ENCODE measurements around the gene PFN4. TPM values are rescaled to one million over a fixed set of nuclear protein-coding genes. Genes with fewer than 3 reads are reported as not detected.

Gene PFN4
- total and polyA plus RNA-seq, 12 donors, result 0.28 to 2.3 (median 0.78) TPM; not detected in 2

DNA sequence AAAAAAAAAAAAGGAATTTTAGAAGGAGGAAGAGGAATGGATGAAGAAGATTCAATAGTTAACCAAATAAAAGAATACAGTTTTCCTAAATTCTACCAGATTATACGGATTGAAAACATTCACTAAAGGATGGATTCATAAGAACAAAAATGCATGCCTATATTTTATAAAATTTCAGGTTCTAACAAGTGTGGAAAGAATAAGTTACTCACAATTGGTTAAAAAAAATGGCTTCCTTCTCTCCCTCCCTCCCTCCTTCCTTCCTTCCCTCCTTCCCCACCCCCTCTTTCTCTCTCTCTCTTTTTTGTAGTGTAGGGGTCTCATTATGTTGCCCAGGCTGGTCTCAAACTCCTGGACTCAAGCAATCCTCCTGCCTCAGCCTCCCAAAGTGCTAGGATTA lies 36.9 kb downstream of the PFN4 start:
- H3K4me1 ChIP-seq, result peaks cover 4 to 23% (median 18%) of the 10 kb centered on the region in 9 donors
- DNase-seq (no peak), ATAC-seq (no peak)
- 89 to 94% methylated on average over 1 of the region's 1 CpG for WGBS, 2 donors
- intact Hi-C loops (cut with DNase I), result loop anchor here in 7 of 10 donors (5.0 to 10.0 kb wide), 4 partner anchors 36 to 261 kb away; partner anchors contain the start of genes ATAD2B (in 1 of the 7), FAM228B (in 1 of the 7) and PFN4 (in 1 of the 7)
- H3K4me3 ChIP-seq, result no peak overlapping the region
- no peaks in the 10 kb centered on the region for H3K9me3 ChIP-seq
- H3K27me3 ChIP-seq, result no peaks in the 10 kb centered on the region
- H3K36me3 ChIP-seq, result peaks cover 0 to 40% (median 4%) of the 10 kb centered on the region in 9 donors
- H3K27ac ChIP-seq, result no peak overlapping the region
- TF ChIP-seq, protein P1, sequence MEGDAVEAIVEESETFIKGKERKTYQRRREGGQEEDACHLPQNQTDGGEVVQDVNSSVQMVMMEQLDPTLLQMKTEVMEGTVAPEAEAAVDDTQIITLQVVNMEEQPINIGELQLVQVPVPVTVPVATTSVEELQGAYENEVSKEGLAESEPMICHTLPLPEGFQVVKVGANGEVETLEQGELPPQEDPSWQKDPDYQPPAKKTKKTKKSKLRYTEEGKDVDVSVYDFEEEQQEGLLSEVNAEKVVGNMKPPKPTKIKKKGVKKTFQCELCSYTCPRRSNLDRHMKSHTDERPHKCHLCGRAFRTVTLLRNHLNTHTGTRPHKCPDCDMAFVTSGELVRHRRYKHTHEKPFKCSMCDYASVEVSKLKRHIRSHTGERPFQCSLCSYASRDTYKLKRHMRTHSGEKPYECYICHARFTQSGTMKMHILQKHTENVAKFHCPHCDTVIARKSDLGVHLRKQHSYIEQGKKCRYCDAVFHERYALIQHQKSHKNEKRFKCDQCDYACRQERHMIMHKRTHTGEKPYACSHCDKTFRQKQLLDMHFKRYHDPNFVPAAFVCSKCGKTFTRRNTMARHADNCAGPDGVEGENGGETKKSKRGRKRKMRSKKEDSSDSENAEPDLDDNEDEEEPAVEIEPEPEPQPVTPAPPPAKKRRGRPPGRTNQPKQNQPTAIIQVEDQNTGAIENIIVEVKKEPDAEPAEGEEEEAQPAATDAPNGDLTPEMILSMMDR (IDR thresholded peaks at IDR 0.05), result no peak

GRCh38 chr2:24085200-24085489 lies 38.0 kb downstream of the PFN4 start:
- Histone ChIP-seq H3K27ac (peak overlapping the region; percentile 55 to 98 (median 90)), H3K9me3 (no peaks in the 10 kb centered on the region), H3K4me1 (peaks cover 4 to 23% (median 18%) of the 10 kb centered on the region in 9 donors), H3K27me3 (no peaks in the 10 kb centered on the region), H3K36me3 (peaks cover 0 to 50% (median 4%) of the 10 kb centered on the region in 9 donors), H3K4me3 (peak overlapping the region; percentile 50 to 79 (median 66))
- TF ChIP-seq, protein P1 (IDR thresholded peaks at IDR 0.05), result no peak
- peak in 2 of 8 donors; percentile 5 to 8 for ATAC-seq
- no peak for DNase-seq
- 5 to 7% methylated on average over 11 of the region's 11 CpGs for WGBS, 2 donors
- intact Hi-C loops (cut with DNase I), result loop anchor here in 8 of 10 donors (2.0 to 10.0 kb wide), 6 partner anchors 37 to 260 kb away; partner anchors contain the start of genes ATAD2B (in 4 of the 8), FAM228B (in 1 of the 8) and PFN4 (in 1 of the 8)

DNA sequence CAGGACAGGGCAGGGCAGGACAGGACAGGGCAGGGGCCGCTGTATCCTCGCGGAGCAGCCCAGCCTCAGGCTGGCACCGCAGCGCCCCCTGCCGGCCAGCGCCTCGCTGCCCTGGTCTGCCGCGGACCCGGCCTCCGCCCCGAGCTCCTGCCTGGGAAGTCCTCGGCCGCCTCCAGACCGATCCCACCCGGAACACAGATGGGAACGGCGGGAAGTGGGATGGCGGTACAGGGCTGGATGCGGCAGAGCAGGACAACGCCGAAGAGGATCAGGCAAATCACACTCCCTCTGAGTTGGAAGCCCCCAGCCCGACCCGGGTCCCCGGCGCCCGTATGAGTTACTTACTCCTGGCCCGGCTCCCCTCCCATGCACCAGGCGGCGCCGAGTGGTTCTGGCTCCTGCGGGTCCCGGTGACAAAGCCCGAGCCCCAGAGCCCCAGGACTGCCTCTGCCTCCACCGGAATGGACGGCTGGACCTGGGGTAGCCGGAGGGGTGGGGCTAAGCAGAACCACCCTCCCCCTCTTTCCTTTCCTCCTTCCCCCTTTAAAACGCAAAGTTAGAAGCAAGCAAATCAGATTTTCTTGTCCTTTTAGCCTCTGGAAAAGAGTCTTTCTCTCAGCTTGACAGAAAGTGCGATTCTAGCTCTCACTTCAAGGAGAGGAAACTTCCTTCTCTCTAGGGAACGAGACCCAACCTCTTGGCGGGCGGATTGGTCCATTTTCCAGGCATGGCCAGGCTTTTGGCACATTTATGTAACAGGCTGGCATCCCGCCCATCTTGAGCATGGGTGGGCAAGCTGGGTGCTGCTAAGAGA lies 38.5 kb downstream of the PFN4 start, which contains the start of gene TP53I3:
TSS of gene TP53I3 (minus strand) at position 449 of the 814 bp plus-strand sequence. CDS start 508 bp downstream, outside the sequence.
- peak within 1 kb of the TSS; percentile 50 to 79 (median 66) for H3K4me3 ChIP-seq
- H3K4me1 ChIP-seq, result peaks cover 4 to 23% (median 18%) of the 10 kb centered on the region in 9 donors
- TF ChIP-seq, protein P1 (IDR thresholded peaks at IDR 0.05), result peak; percentile 95 to 99 (median 98)
- DNase-seq, result peak; percentile 87 to 92
- H3K27ac ChIP-seq, result peak within 1 kb of the TSS; percentile 55 to 98 (median 90)
- no peaks in the 10 kb centered on the region for H3K9me3 ChIP-seq
- intact Hi-C loops (cut with DNase I), result loop anchor here in 9 of 10 donors (1.0 to 10.0 kb wide), 8 partner anchors 37 to 260 kb away; partner anchors contain the start of genes ATAD2B (in 4 of the 9), FAM228B (in 3 of the 9), PFN4 (in 3 of the 9) and FKBP1B (in 1 of the 9)
- peaks cover 0 to 55% (median 4%) of the 10 kb centered on the region in 9 donors for H3K36me3 ChIP-seq
- no peaks in the 10 kb centered on the region for H3K27me3 ChIP-seq
- peak; percentile 96 to 99 (median 97) for ATAC-seq
- 0% methylated on average over 44 of the region's 44 CpGs for WGBS, 2 donors

Data from heart right ventricle (tissue), 16 donors.